Colonic mucosa (tissue), 4 donors: ENCODE data around the gene MRPL27. TPM values are rescaled to one million over a fixed set of nuclear protein-coding genes. Genes with fewer than 3 reads are reported as not detected.

ENCODE experiments used
- DNase-seq: peaks from one replicate; pipeline ENCODE4 v3.0.0-alpha.2; 2020
- H3K27ac ChIP-seq: fragments of 200-600 bp; one replicate; pipeline ENCODE4 v1.8.0; 2021
- H3K27me3 ChIP-seq: fragments of 200-600 bp; one replicate; pipeline ENCODE4 v1.8.0; 2021
- H3K36me3 ChIP-seq: fragments of 200-600 bp; one replicate; pipeline ENCODE4 v1.8.0; 2021
- H3K4me1 ChIP-seq: fragments of 200-600 bp; one replicate; pipeline ENCODE4 v1.8.0; 2021; ENCODE audit warnings: mild to moderate bottlenecking
- H3K4me3 ChIP-seq: fragments of 200-600 bp; one replicate; pipeline ENCODE4 v1.8.0; 2021
- H3K9ac ChIP-seq, 2 donors: one replicate each; pipeline ENCODE4 v1.7.0; 2013; ENCODE audit warnings: control low read depth in 2 of 2, low read depth in 2 of 2, low read length in 2 of 2
- H3K9me3 ChIP-seq: fragments of 200-600 bp; one replicate; pipeline ENCODE4 v1.8.0; 2021
- CTCF ChIP-seq: fragments of 200-600 bp; IDR thresholded peaks from one replicate; pipeline ENCODE4 v1.8.0; 2022; ENCODE audit warnings: antibody characterized with exemption, mild to moderate bottlenecking
- intact Hi-C: fragments of 100-400 bp; cut with DNase I; formaldehyde crosslinking; loops from one replicate; pipeline ENCODE4 v1.14.1; 2022
- total RNA-seq, 2 donors: library from RNA; stranded (reverse); fragmentation: NEBNext Ultra II Directional in 1 of 2; extraction: Animal tissue kit (Norgen Biotek cat#: 25700) in 1 of 2; gene quantifications; one replicate each; pipeline ENCODE4 v1.2.1, GENCODE V29; 2021
- donor health status: healthy.
- donor health status: DM: no; HTN: no; CAD: no.
- donor health status: DM: no; HTN: no; CAD: no.

MRPL27 gene
- total RNA-seq, 2 donors from 2014 or later: 71.7 to 135 TPM

GRCh38 chr17:50354198-50354597, 18.8 kb downstream of the MRPL27 start:
- Histone ChIP-seq H3K9ac (no peak overlapping the region), H3K9me3 (no peaks in the 10 kb centered on the region), H3K27ac (no peak overlapping the region), H3K4me3 (no peak overlapping the region), H3K36me3 (peaks cover 7% of the 10 kb centered on the region), H3K4me1 (no peaks in the 10 kb centered on the region), H3K27me3 (no peaks in the 10 kb centered on the region)
- intact Hi-C loops: no loop called here
- no peak for TF ChIP-seq CTCF
- no peak for DNase-seq

GRCh38 chr17:50353600-50354195, 19.3 kb downstream of the MRPL27 start:
- Histone ChIP-seq H3K36me3 (peaks cover 7% of the 10 kb centered on the region), H3K4me1 (no peaks in the 10 kb centered on the region), H3K9me3 (no peaks in the 10 kb centered on the region), H3K4me3 (no peak overlapping the region), H3K9ac (no peak overlapping the region), H3K27ac (no peak overlapping the region), H3K27me3 (no peaks in the 10 kb centered on the region)
- no peak for DNase-seq
- intact Hi-C loops: no loop called here
- TF ChIP-seq CTCF: no peak

GRCh38 chr17:50352693-50353599, 20.0 kb downstream of the MRPL27 start:
- no peak overlapping the region for H3K9ac ChIP-seq

GRCh38 chr17:50352072-50352692, 20.8 kb downstream of the MRPL27 start:
- Histone ChIP-seq H3K9me3 (no peaks in the 10 kb centered on the region), H3K27ac (no peak overlapping the region), H3K36me3 (peaks cover 6% of the 10 kb centered on the region), H3K4me1 (peaks cover 2% of the 10 kb centered on the region), H3K27me3 (no peaks in the 10 kb centered on the region), H3K9ac (no peak overlapping the region), H3K4me3 (no peak overlapping the region)
- no peak for DNase-seq
- intact Hi-C loops: no loop called here
- no peak for TF ChIP-seq CTCF

More at GRCh38 chr17:50352693-50353599, 20.0 kb downstream of the MRPL27 start:
- Histone ChIP-seq H3K27ac (no peak overlapping the region), H3K4me1 (no peaks in the 10 kb centered on the region), H3K27me3 (no peaks in the 10 kb centered on the region), H3K4me3 (no peak overlapping the region), H3K36me3 (peaks cover 7% of the 10 kb centered on the region), H3K9me3 (no peaks in the 10 kb centered on the region)
- DNase-seq: no peak
- intact Hi-C loops: no loop called here
- TF ChIP-seq CTCF: no peak

GRCh38 chr17:50350733-50351132, 22.3 kb downstream of the MRPL27 start:
- no peak for TF ChIP-seq CTCF
- DNase-seq: no peak
- intact Hi-C loops: no loop called here
- Histone ChIP-seq H3K4me3 (no peak overlapping the region), H3K27ac (no peak overlapping the region), H3K9ac (no peak overlapping the region), H3K9me3 (no peaks in the 10 kb centered on the region), H3K27me3 (no peaks in the 10 kb centered on the region), H3K4me1 (peaks cover 7% of the 10 kb centered on the region), H3K36me3 (no peaks in the 10 kb centered on the region)
